H1 (cell line): ENCODE data around the gene TAAR1. TPM values are rescaled to one million over a fixed set of nuclear protein-coding genes. Genes with fewer than 3 reads are reported as not detected.

Experiments
- HDAC2 ChIP-seq, 2 experiments: fragments of 300-600 bp in 1 of 2; sonication (generic) in 1 of 2; IDR thresholded peaks; 2 replicates each; pipeline ENCODE4 v1.6.1; 2011 to 2012; ENCODE audit warnings: low read depth in 2 of 2, low read length in 2 of 2, mild to moderate bottlenecking in 2 of 2, moderate library complexity in 2 of 2, borderline replicate concordance in 1 of 2, inconsistent platforms in 1 of 2
- SIN3A ChIP-seq, 2 experiments: IDR thresholded peaks in 1 of 2; conservative IDR thresholded peaks in 1 of 2; 2 replicates each; pipeline ENCODE4 v1.6.1; 2011 to 2012; ENCODE audit warnings: low read length in 2 of 2, improper control_type of control experiment in 1 of 2, low read depth in 1 of 2, mild to moderate bottlenecking in 1 of 2
- polyA plus RNA-seq, 7 experiments: library from polyadenylated mRNA; depleted of rRNA in 3 of 7; stranded (reverse) in 5 of 7; unstranded in 2 of 7; fragments of >200 nt in 5 of 7; fragments of 200-250 nt in 2 of 7; gene quantifications; 1 replicate in 5 of 7; 2 replicates in 1 of 7; 4 replicates in 1 of 7; pipeline versions ENCODE4 v1.2.1 to v1.2.3, GENCODE V29; 2011 to 2013; ENCODE audit warnings: missing spikeins in 2 of 7, mixed read lengths in 2 of 7
- total RNA-seq: library from RNA; stranded (reverse); fragmentation: NEBNext Ultra II Directional; extraction: Animal tissue kit (Norgen Biotek cat#: 25700); gene quantifications from 2 replicates; pipeline ENCODE4 v1.2.1, GENCODE V29; 2021

TAAR1 gene
- total and polyA plus RNA-seq, 2 of the 8 experiments (the other 6 are each of a cell fraction or from before 2014, with no cell fraction given), result not detected

- TF ChIP-seq SIN3A (conservative IDR thresholded peaks at IDR 0.05 in 1 of 2, IDR thresholded peaks at IDR 0.05 in 1 of 2; ENCODE audit: low read depth in 1 of 2, low read length in 2 of 2) (no peak), HDAC2 (IDR thresholded peaks at IDR 0.05; ENCODE audit: borderline replicate concordance in 1 of 2, low read depth in 2 of 2, low read length in 2 of 2) (no peak)
Measured at GRCh38 chr6:132708771-132709170, 49.8 kb upstream of the TAAR1 start (continued).
